ENCODE measurements around the gene WFS1. TPM values are rescaled to one million over a fixed set of nuclear protein-coding genes. Genes with fewer than 3 reads are reported as not detected.

The WFS1 gene
- total RNA-seq, 4 donors from 2014 or later, result 31.5 to 124 (median 34.8) TPM

GRCh38 chr4:6337331-6337935 lies 67.8 kb downstream of the WFS1 start:
- 37% methylated on average over 19 of the region's 19 CpGs for WGBS
- Histone ChIP-seq H3K4me3 (no peak overlapping the region), H3K36me3 (peaks cover 2% of the 10 kb centered on the region), H3K27ac (no peak overlapping the region), H3K4me1 (no peaks in the 10 kb centered on the region), H3K9me3 (no peaks in the 10 kb centered on the region), H3K27me3 (peaks cover 48% of the 10 kb centered on the region)
- TF ChIP-seq EP300 (IDR thresholded peaks at IDR 0.05), result no peak
- TF ChIP-seq POLR2AphosphoS5 (IDR thresholded peaks at IDR 0.05), result no peak
- TF ChIP-seq CTCF (IDR thresholded peaks at IDR 0.05), result no peak
- no peak for TF ChIP-seq POLR2A (IDR thresholded peaks at IDR 0.05)
- DNase-seq (ENCODE audit: low spot score in 2 of 2), result no peak

GRCh38 chr4:6338175-6338950 lies 68.7 kb downstream of the WFS1 start:
- TF ChIP-seq CTCF (IDR thresholded peaks at IDR 0.05) (no peak), POLR2AphosphoS5 (IDR thresholded peaks at IDR 0.05) (no peak), POLR2A (IDR thresholded peaks at IDR 0.05) (no peak), EP300 (IDR thresholded peaks at IDR 0.05) (no peak)
- Histone ChIP-seq H3K36me3 (no peaks in the 10 kb centered on the region), H3K27me3 (peaks cover 45% of the 10 kb centered on the region), H3K27ac (no peak overlapping the region), H3K4me1 (no peaks in the 10 kb centered on the region), H3K9me3 (no peaks in the 10 kb centered on the region), H3K4me3 (no peak overlapping the region)
- DNase-seq (ENCODE audit: low spot score in 2 of 2), result no peak
- 76% methylated on average over 11 of the region's 14 CpGs for WGBS

- no peak overlapping the region for H3K27ac ChIP-seq
- TF ChIP-seq POLR2A (IDR thresholded peaks at IDR 0.05), result no peak
- TF ChIP-seq EP300 (IDR thresholded peaks at IDR 0.05), result no peak
- no peak for TF ChIP-seq CTCF (IDR thresholded peaks at IDR 0.05)
- H3K9me3 ChIP-seq, result no peaks in the 10 kb centered on the region
- DNase-seq (ENCODE audit: low spot score in 2 of 2), result no peak
- H3K4me1 ChIP-seq, result no peaks in the 10 kb centered on the region
- H3K4me3 ChIP-seq, result no peak overlapping the region
- H3K27me3 ChIP-seq, result peaks cover 40% of the 10 kb centered on the region
- 78% methylated on average over 8 of the region's 12 CpGs for WGBS
- no peaks in the 10 kb centered on the region for H3K36me3 ChIP-seq
Measured at GRCh38 chr4:6338951-6339817, 69.5 kb downstream of the WFS1 start.

GRCh38 chr4:6339818-6340445 lies 70.3 kb downstream of the WFS1 start:
- Histone ChIP-seq H3K27ac (no peak overlapping the region), H3K4me3 (no peak overlapping the region), H3K9me3 (no peaks in the 10 kb centered on the region), H3K4me1 (no peaks in the 10 kb centered on the region), H3K27me3 (peaks cover 36% of the 10 kb centered on the region), H3K36me3 (no peaks in the 10 kb centered on the region)
- TF ChIP-seq POLR2A (IDR thresholded peaks at IDR 0.05) (no peak), CTCF (IDR thresholded peaks at IDR 0.05) (no peak), EP300 (IDR thresholded peaks at IDR 0.05) (no peak), POLR2AphosphoS5 (IDR thresholded peaks at IDR 0.05) (no peak)
- no peak for DNase-seq (ENCODE audit: low spot score in 2 of 2)
- 89% methylated on average over 7 of the region's 13 CpGs for WGBS

All from suprapubic skin (tissue), 4 donors.